ENCODE data around the gene DCTN3.

DNA sequence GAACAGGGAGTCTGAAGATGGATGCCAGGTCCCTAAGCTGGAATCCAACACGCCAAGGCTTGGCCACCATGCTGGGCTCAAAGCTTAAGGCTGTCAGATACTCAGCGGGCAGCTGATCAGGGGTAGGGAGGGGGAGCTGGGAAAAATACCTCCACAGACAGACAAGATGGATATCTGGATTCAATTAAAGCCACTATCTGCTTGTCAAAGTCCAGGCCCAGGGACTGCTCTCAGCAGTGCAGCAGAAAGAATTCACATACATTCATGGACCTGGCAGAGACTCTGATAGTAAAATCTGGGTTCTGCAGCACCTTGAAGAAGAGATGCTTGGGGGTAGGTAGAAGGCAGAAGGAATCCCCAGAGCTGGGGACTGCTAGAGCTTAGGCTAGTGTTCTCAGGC, 5.2 kb downstream of the DCTN3 start:
- TF ChIP-seq, protein P1, sequence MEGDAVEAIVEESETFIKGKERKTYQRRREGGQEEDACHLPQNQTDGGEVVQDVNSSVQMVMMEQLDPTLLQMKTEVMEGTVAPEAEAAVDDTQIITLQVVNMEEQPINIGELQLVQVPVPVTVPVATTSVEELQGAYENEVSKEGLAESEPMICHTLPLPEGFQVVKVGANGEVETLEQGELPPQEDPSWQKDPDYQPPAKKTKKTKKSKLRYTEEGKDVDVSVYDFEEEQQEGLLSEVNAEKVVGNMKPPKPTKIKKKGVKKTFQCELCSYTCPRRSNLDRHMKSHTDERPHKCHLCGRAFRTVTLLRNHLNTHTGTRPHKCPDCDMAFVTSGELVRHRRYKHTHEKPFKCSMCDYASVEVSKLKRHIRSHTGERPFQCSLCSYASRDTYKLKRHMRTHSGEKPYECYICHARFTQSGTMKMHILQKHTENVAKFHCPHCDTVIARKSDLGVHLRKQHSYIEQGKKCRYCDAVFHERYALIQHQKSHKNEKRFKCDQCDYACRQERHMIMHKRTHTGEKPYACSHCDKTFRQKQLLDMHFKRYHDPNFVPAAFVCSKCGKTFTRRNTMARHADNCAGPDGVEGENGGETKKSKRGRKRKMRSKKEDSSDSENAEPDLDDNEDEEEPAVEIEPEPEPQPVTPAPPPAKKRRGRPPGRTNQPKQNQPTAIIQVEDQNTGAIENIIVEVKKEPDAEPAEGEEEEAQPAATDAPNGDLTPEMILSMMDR (IDR thresholded peaks at IDR 0.05; ENCODE audit: insufficient read depth, low read depth, low read length) = no peak
- no peak for TF ChIP-seq EZH2 (IDR thresholded peaks at IDR 0.05; ENCODE audit: insufficient read depth, low read length)

All from astrocyte (in vitro differentiated cells and primary cell).